Measurements from ENCODE around the gene FAF2. TPM values are rescaled to one million over a fixed set of nuclear protein-coding genes. Genes with fewer than 3 reads are reported as not detected.

FAF2 gene
- polyA plus RNA-seq, 1 experiment: 68.7 TPM

GRCh38 chr5:176450077-176450476 lies 1.9 kb downstream of the FAF2 start:
- DNase-seq (ENCODE audit: low read depth, low spot score): no peak
- no peak for TF ChIP-seq CTCF (IDR thresholded peaks at IDR 0.05; ENCODE audit: low read depth, low read length)
- H3K27me3 ChIP-seq (ENCODE audit: control insufficient read depth, insufficient read depth, low read length): no peaks in the 10 kb centered on the region
- H3K4me3 ChIP-seq (ENCODE audit: low read depth, low read length): no peak overlapping the region
- ChIA-PET POLR2A (no interaction called here), CTCF (interaction anchor here (0.5 kb wide), 1 partner anchor 21 kb away, joined by 3 read pairs; no protein-coding TSS in a partner anchor)
- peaks cover 3% of the 10 kb centered on the region; the same call in 1 of the 2 replicates for H3K9me3 ChIP-seq (ENCODE audit: control insufficient read depth, insufficient read depth, low read length)
- H3K27ac ChIP-seq (ENCODE audit: low read depth, low read length): no peak overlapping the region

DNA sequence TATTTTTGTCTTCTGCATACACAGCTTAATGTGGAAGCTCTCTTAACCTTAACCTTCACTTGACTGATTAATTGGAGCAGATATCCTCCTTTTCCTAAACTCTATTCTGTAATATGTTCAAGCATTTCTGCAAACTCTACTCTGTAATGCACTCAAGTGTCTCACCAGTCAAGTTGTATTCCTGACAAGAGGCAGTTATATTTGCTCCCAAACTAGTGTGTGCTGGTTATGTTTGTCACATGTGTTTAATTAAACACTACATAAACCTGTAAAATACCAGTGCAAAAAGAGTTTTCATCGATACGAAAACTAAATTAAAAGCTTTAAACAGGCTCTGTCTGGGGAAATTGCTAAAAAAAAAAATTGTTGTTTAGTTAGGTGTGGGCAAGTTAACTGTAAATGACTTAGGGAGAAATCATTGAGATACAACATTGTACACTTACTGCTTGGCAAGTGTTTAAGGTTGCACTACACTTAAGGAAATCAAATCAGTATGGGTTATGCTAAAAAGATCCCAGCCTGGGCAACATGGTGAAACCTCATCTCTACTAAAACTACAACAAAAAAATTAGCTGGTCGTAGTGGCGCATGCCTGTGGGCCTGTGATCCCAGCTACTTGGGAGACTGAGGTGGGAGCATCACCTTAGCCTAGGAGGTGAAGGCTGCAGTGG lies 6.7 kb downstream of the FAF2 start:
- no peak for DNase-seq (ENCODE audit: low read depth, low spot score)
- H3K4me3 ChIP-seq (ENCODE audit: low read depth, low read length): no peak overlapping the region
- ChIA-PET POLR2A (no interaction called here), CTCF (interaction anchor here (0.9 to 1.0 kb wide), 2 partner anchors 83 to 921 kb away, joined by 3 read pairs; no protein-coding TSS in a partner anchor)
- no peaks in the 10 kb centered on the region for H3K27me3 ChIP-seq (ENCODE audit: control insufficient read depth, insufficient read depth, low read length)
- no peak for TF ChIP-seq CTCF (IDR thresholded peaks at IDR 0.05; ENCODE audit: low read depth, low read length)
- H3K27ac ChIP-seq (ENCODE audit: low read depth, low read length): no peak overlapping the region
- H3K9me3 ChIP-seq (ENCODE audit: control insufficient read depth, insufficient read depth, low read length): no peaks in the 10 kb centered on the region

- Histone ChIP-seq H3K4me3 (ENCODE audit: low read depth, low read length) (no peak overlapping the region), H3K27me3 (ENCODE audit: control insufficient read depth, insufficient read depth, low read length) (no peaks in the 10 kb centered on the region), H3K27ac (ENCODE audit: low read depth, low read length) (no peak overlapping the region), H3K9me3 (ENCODE audit: control insufficient read depth, insufficient read depth, low read length) (no peaks in the 10 kb centered on the region)
- POLR2A ChIA-PET: interaction anchor here (0.6 kb wide), 1 partner anchor 13 kb away, joined by 3 read pairs; no protein-coding TSS in a partner anchor
- no peak for DNase-seq (ENCODE audit: low read depth, low spot score)
- CTCF ChIA-PET: interaction anchor here (3.9 kb wide), 1 partner anchor 11 kb away, joined by 27 read pairs; the partner anchor contains the start of gene FAF2
- TF ChIP-seq CTCF (IDR thresholded peaks at IDR 0.05; ENCODE audit: low read depth, low read length): no peak
Measured at GRCh38 chr5:176458904-176459561, 10.8 kb downstream of the FAF2 start.

- Histone ChIP-seq H3K27ac (ENCODE audit: low read depth, low read length) (no peak overlapping the region), H3K9me3 (ENCODE audit: control insufficient read depth, insufficient read depth, low read length) (no peaks in the 10 kb centered on the region)
- POLR2A ChIA-PET: interaction anchor here (0.6 kb wide), 1 partner anchor 448 kb away, joined by 3 read pairs; no protein-coding TSS in a partner anchor
Measured at GRCh38 chr5:176461349-176461748, 13.2 kb downstream of the FAF2 start.

More at GRCh38 chr5:176461349-176461748, 13.2 kb downstream of the FAF2 start:
- Histone ChIP-seq H3K4me3 (ENCODE audit: low read depth, low read length) (no peak overlapping the region), H3K27me3 (ENCODE audit: control insufficient read depth, insufficient read depth, low read length) (no peaks in the 10 kb centered on the region)
- no peak for TF ChIP-seq CTCF (IDR thresholded peaks at IDR 0.05; ENCODE audit: low read depth, low read length)
- no peak for DNase-seq (ENCODE audit: low read depth, low spot score)
- CTCF ChIA-PET: interaction anchor here (0.7 to 3.9 kb wide), 2 partner anchors 13 to 31 kb away, joined by 14 to 27 read pairs; partner anchors contain the start of gene FAF2

Data from AG04450 (cell line).